Measurements from ENCODE around the gene PTPRK. TPM values are rescaled to one million over a fixed set of nuclear protein-coding genes. Genes with fewer than 3 reads are reported as not detected.

The PTPRK gene
- total and polyA plus RNA-seq, 9 of the 15 experiments (the other 6 are each of a cell fraction or from before 2014, with no cell fraction given), result 0.04 to 0.51 TPM; not detected in 7

DNA sequence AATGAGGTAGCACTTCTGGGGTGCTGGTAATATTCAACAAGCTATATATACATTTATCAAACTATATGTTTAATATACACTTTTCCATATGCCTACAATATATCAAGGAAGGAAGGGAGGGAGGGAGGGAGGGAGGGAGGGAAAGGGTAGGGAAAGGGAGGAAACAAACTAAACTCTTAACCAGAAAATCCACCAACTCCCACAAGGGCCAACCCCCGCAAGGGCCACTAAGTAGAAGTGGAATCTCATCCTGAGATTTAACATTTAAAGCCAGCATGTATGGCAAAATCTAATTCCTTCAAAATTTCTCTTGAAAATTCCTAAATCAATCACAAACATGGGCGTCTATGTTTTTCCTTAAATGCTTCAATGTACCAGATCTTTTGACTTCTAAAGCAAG lies 320.9 kb downstream of the PTPRK start:
- no peak for ATAC-seq
- no peak for TF ChIP-seq CREM (IDR thresholded peaks at IDR 0.05; ENCODE audit: low read depth)
- Histone ChIP-seq H3K27ac (ENCODE audit: extremely low read depth, low read depth, low read length) (no peak overlapping the region), H3K4me1 (replicated peaks in 1 of 2; ENCODE audit: control insufficient read depth in 2 of 2, insufficient read depth in 2 of 2, low read length in 2 of 2) (no peaks in the 10 kb centered on the region), H3K36me3 (ENCODE audit: control insufficient read depth, insufficient read depth, low read length) (no peaks in the 10 kb centered on the region), H3K9ac (ENCODE audit: insufficient read depth in 1 of 2, low read depth in 2 of 2, low read length in 2 of 2) (no peak overlapping the region), H3K79me2 (ENCODE audit: control insufficient read depth, insufficient read depth, low read length) (no peaks in the 10 kb centered on the region), H3K4me3 (no peak overlapping the region), H3K27me3 (ENCODE audit: control insufficient read depth in 2 of 2, insufficient read depth in 2 of 2, low read length in 2 of 2) (no peaks in the 10 kb centered on the region), H3K4me2 (ENCODE audit: insufficient read depth, low read length) (no peak overlapping the region), H2AFZ (ENCODE audit: low read depth, low read length) (no peak overlapping the region), H4K20me1 (replicated peaks; ENCODE audit: control insufficient read depth, insufficient read depth, low read length) (no peaks in the 10 kb centered on the region), H3K9me1 (ENCODE audit: control insufficient read depth, insufficient read depth, low read length) (no peaks in the 10 kb centered on the region), H3K9me3 (replicated peaks; ENCODE audit: control insufficient read depth, insufficient read depth, low read depth, low read length) (no peaks in the 10 kb centered on the region)
- no peak for FAIRE-seq
- no TSS peak for BruUV-seq (replicated peaks)
- WGBS (ENCODE audit: insufficient coverage, low coverage, missing lambda C conversion rate), result 0% methylated on average over 2 of the region's 2 CpGs
- in situ Hi-C loops (cut with MboI), result no loop called here
- intact Hi-C loops (cut with micrococcal nuclease), result no loop called here
- no peak for DNase-seq (ENCODE audit: extremely low read depth in 1 of 4, low spot score in 3 of 4)
- CTCF ChIA-PET (ENCODE audit: low intra/inter-chr PET ratio), result no interaction called here
- POLR2A ChIA-PET, result no interaction called here

GRCh38 chr6:128192972-128193371 lies 327.4 kb downstream of the PTPRK start:
- in situ Hi-C loops (cut with MboI) (no loop called here), intact Hi-C loops (cut with micrococcal nuclease) (no loop called here)
- Histone ChIP-seq H4K20me1 (replicated peaks; ENCODE audit: control insufficient read depth, insufficient read depth, low read length) (no peaks in the 10 kb centered on the region), H2AFZ (ENCODE audit: low read depth, low read length) (no peak overlapping the region), H3K79me2 (ENCODE audit: control insufficient read depth, insufficient read depth, low read length) (no peaks in the 10 kb centered on the region), H3K4me1 (replicated peaks in 1 of 2; ENCODE audit: control insufficient read depth in 2 of 2, insufficient read depth in 2 of 2, low read length in 2 of 2) (no peaks in the 10 kb centered on the region), H3K4me2 (ENCODE audit: insufficient read depth, low read length) (no peak overlapping the region), H3K9me1 (ENCODE audit: control insufficient read depth, insufficient read depth, low read length) (no peaks in the 10 kb centered on the region), H3K9ac (ENCODE audit: insufficient read depth in 1 of 2, low read depth in 2 of 2, low read length in 2 of 2) (no peak overlapping the region), H3K36me3 (ENCODE audit: control insufficient read depth, insufficient read depth, low read length) (no peaks in the 10 kb centered on the region), H3K9me3 (replicated peaks; ENCODE audit: control insufficient read depth, insufficient read depth, low read depth, low read length) (no peaks in the 10 kb centered on the region), H3K4me3 (no peak overlapping the region), H3K27me3 (ENCODE audit: control insufficient read depth in 2 of 2, insufficient read depth in 2 of 2, low read length in 2 of 2) (no peaks in the 10 kb centered on the region), H3K27ac (ENCODE audit: extremely low read depth, low read depth, low read length) (no peak overlapping the region)
- TF ChIP-seq PTBP1 (IDR thresholded peaks at IDR 0.05; ENCODE audit: low read depth, low read length), result no peak
- no peak for TF ChIP-seq ERF (CRISPR knock-in tag; IDR thresholded peaks at IDR 0.05)
- no peak for TF ChIP-seq HMGXB4 (CRISPR knock-in tag; IDR thresholded peaks at IDR 0.05)
- TF ChIP-seq SMARCA5 (IDR thresholded peaks at IDR 0.05), result no peak
- TF ChIP-seq, protein P1, sequence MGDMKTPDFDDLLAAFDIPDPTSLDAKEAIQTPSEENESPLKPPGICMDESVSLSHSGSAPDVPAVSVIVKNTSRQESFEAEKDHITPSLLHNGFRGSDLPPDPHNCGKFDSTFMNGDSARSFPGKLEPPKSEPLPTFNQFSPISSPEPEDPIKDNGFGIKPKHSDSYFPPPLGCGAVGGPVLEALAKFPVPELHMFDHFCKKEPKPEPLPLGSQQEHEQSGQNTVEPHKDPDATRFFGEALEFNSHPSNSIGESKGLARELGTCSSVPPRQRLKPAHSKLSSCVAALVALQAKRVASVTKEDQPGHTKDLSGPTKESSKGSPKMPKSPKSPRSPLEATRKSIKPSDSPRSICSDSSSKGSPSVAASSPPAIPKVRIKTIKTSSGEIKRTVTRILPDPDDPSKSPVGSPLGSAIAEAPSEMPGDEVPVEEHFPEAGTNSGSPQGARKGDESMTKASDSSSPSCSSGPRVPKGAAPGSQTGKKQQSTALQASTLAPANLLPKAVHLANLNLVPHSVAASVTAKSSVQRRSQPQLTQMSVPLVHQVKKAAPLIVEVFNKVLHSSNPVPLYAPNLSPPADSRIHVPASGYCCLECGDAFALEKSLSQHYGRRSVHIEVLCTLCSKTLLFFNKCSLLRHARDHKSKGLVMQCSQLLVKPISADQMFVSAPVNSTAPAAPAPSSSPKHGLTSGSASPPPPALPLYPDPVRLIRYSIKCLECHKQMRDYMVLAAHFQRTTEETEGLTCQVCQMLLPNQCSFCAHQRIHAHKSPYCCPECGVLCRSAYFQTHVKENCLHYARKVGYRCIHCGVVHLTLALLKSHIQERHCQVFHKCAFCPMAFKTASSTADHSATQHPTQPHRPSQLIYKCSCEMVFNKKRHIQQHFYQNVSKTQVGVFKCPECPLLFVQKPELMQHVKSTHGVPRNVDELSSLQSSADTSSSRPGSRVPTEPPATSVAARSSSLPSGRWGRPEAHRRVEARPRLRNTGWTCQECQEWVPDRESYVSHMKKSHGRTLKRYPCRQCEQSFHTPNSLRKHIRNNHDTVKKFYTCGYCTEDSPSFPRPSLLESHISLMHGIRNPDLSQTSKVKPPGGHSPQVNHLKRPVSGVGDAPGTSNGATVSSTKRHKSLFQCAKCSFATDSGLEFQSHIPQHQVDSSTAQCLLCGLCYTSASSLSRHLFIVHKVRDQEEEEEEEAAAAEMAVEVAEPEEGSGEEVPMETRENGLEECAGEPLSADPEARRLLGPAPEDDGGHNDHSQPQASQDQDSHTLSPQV (IDR thresholded peaks at IDR 0.05), result no peak
- no peak for DNase-seq (ENCODE audit: extremely low read depth in 1 of 4, low spot score in 3 of 4)
- FAIRE-seq, result no peak
- ATAC-seq, result no peak
- no TSS peak for BruUV-seq (replicated peaks)
- POLR2A ChIA-PET, result no interaction called here
- CTCF ChIA-PET (ENCODE audit: low intra/inter-chr PET ratio), result no interaction called here
- 0% methylated on average over 2 of the region's 3 CpGs for WGBS (ENCODE audit: insufficient coverage, low coverage, missing lambda C conversion rate)

Data from K562 (cell line).